Medulla oblongata (tissue), 1 donor: Measurements from ENCODE around the gene LRP1-AS.

Experiments used
- DNase-seq: peaks from one replicate; pipeline ENCODE4 v3.0.0-alpha.2; 2015; ENCODE audit errors: extremely low spot score

Gene LRP1-AS

GRCh38 chr12:57160741-57161140 is 13.3 kb upstream of the LRP1-AS start:
- DNase-seq: no peak

GRCh38 chr12:57160040-57160439 is 12.6 kb upstream of the LRP1-AS start:
- no peak for DNase-seq

- DNase-seq: peak; percentile 34
Measured at GRCh38 chr12:57159311-57159710, 11.9 kb upstream of the LRP1-AS start.

GRCh38 chr12:57158665-57159064 is 11.2 kb upstream of the LRP1-AS start:
- no peak for DNase-seq

GRCh38 chr12:57158186-57158585 is 10.8 kb upstream of the LRP1-AS start:
- DNase-seq: no peak

GRCh38 chr12:57157588-57158173 is 10.3 kb upstream of the LRP1-AS start:
- peak; percentile 70 for DNase-seq

GRCh38 chr12:57156701-57157403 is 9.4 kb upstream of the LRP1-AS start:
- peak; percentile 42 for DNase-seq

GRCh38 chr12:57154804-57155434 is 7.5 kb upstream of the LRP1-AS start:
- DNase-seq: no peak

- DNase-seq: no peak
Measured at GRCh38 chr12:57154076-57154475, 6.7 kb upstream of the LRP1-AS start.

GRCh38 chr12:57153415-57153997 is 6.1 kb upstream of the LRP1-AS start:
- no peak for DNase-seq

- peak; percentile 85 for DNase-seq
Measured at GRCh38 chr12:57152639-57153038, 5.2 kb upstream of the LRP1-AS start.

GRCh38 chr12:57151741-57152630 is 4.6 kb upstream of the LRP1-AS start:
- no peak for DNase-seq

GRCh38 chr12:57150400-57151000 is 3.1 kb upstream of the LRP1-AS start:
- DNase-seq: no peak

GRCh38 chr12:57149245-57149900 is 2.0 kb upstream of the LRP1-AS start:
- peak; percentile 57 for DNase-seq

- peak; percentile 75 for DNase-seq
Measured at GRCh38 chr12:57148469-57149244, 1.2 kb upstream of the LRP1-AS start.

- DNase-seq: no peak
Measured at GRCh38 chr12:57146092-57146491, 1.3 kb downstream of the LRP1-AS start.

GRCh38 chr12:57145460-57146059 is 1.9 kb downstream of the LRP1-AS start:
- DNase-seq: peak; percentile 76

GRCh38 chr12:57143454-57143853 is 4.0 kb downstream of the LRP1-AS start:
- no peak for DNase-seq

- peak; percentile 64 for DNase-seq
Measured at GRCh38 chr12:57142727-57143126, 4.7 kb downstream of the LRP1-AS start.

- DNase-seq: no peak
Measured at GRCh38 chr12:57142121-57142520, 5.3 kb downstream of the LRP1-AS start.
